HepG2 (cell line): ENCODE results near the gene SPNS1. TPM values are rescaled to one million over a fixed set of nuclear protein-coding genes. Genes with fewer than 3 reads are reported as not detected.

Experiments
- ATAC-seq: fragments of 200-7000 bp; cut with Tn5 transposase; 3 replicates; pipeline ENCODE4 v1.9.1; 2020; ENCODE audit warnings: mild to moderate bottlenecking, moderate library complexity
- BruUV-seq: library from RNA; stranded (reverse); fragments of 400-500 nt; replicated peaks from 2 replicates; lab custom pipeline; 2021; lab: Mats Ljungman, UMichigan
- CTCF ChIA-PET: fragments of 300-600 bp; formaldehyde crosslinking; extraction: SDS; loops from one replicate; lab custom pipeline; 2021; ENCODE audit warnings: low total read pairs, inconsistent platforms, low intra/inter-chr PET ratio; lab: Yijun Ruan, JAX
- POLR2A ChIA-PET: fragments of 350-600 bp; sonication (Branson Sonifier 250); formaldehyde crosslinking; loops from one replicate; lab custom pipeline; 2020; ENCODE audit warnings: antibody characterized with exemption, inconsistent platforms; lab: Yijun Ruan, JAX
- DNase-seq: peaks from one replicate; pipeline ENCODE4 v3.0.0-alpha.2; 2015; ENCODE audit warnings: low spot score
- FAIRE-seq: peaks from 3 replicates; lab custom pipeline; 2011; peaks lifted over from hg19 to GRCh38; lab: Jason Lieb, UNC
- H2AFZ ChIP-seq: one replicate; pipeline ENCODE4 v1.6.1; 2011; ENCODE audit warnings: low read length, inconsistent platforms
- H3K27ac ChIP-seq: fragments of 300-600 bp; 3 replicates; pipeline ENCODE4 v1.8.0; 2011; ENCODE audit warnings: mixed run types, mild to moderate bottlenecking, mixed read lengths, low read length, inconsistent platforms; ENCODE audit not compliant: insufficient read depth; ENCODE audit errors: extremely low read length
- H3K27me3 ChIP-seq, 2 experiments: fragments of 200-600 bp in 1 of 2; 2 replicates in 1 of 2; 3 replicates in 1 of 2; pipeline versions ENCODE4 v1.6.0 to v1.8.0; 2011; ENCODE audit warnings: low read length in 2 of 2, mild to moderate bottlenecking in 2 of 2, moderate library complexity in 2 of 2, inconsistent platforms in 1 of 2; ENCODE audit not compliant: insufficient read depth in 2 of 2, control insufficient read depth in 1 of 2
- H3K36me3 ChIP-seq, 2 experiments: fragments of 200-600 bp in 1 of 2; replicated peaks in 1 of 2; 2 replicates in 1 of 2; 3 replicates in 1 of 2; pipeline versions ENCODE4 v1.5.1 to v1.8.0; 2011; ENCODE audit warnings: low read length in 2 of 2, inconsistent platforms in 1 of 2; ENCODE audit not compliant: insufficient read depth in 2 of 2, control insufficient read depth in 1 of 2
- H3K4me1 ChIP-seq: 2 replicates; pipeline ENCODE4 v1.5.1; 2012; ENCODE audit warnings: low read length, inconsistent platforms; ENCODE audit not compliant: insufficient read depth
- H3K4me2 ChIP-seq: 2 replicates; pipeline ENCODE4 v1.6.0; 2011; ENCODE audit warnings: low read depth, low read length, inconsistent platforms
- H3K4me3 ChIP-seq, 3 experiments: fragments of 200-600 bp in 1 of 3; sonication (generic), shearing (Covaris generic) in 1 of 3; replicated peaks in 1 of 3; 2 replicates each; pipeline ENCODE4 v1.5.1; 2011 to 2016; ENCODE audit warnings: low read length in 3 of 3, inconsistent platforms in 2 of 3, low read depth in 2 of 3, mild to moderate bottlenecking in 2 of 3, control low read depth in 1 of 3, mixed read lengths in 1 of 3; ENCODE audit not compliant: insufficient read depth in 1 of 3
- H3K79me2 ChIP-seq: one replicate; pipeline ENCODE4 v1.6.1; 2011; ENCODE audit warnings: low read length, inconsistent platforms; ENCODE audit not compliant: insufficient read depth
- H3K9ac ChIP-seq: 2 replicates; pipeline ENCODE4 v1.6.0; 2011; ENCODE audit warnings: mild to moderate bottlenecking, low read depth, low read length, inconsistent platforms; ENCODE audit not compliant: insufficient read depth
- H3K9me3 ChIP-seq: 2 replicates; pipeline ENCODE4 v1.5.1; 2012; ENCODE audit warnings: mild to moderate bottlenecking, low read length
- H4K20me1 ChIP-seq: 2 replicates; pipeline ENCODE4 v1.6.0; 2011; ENCODE audit warnings: inconsistent platforms, mild to moderate bottlenecking, low read length, moderate library complexity; ENCODE audit not compliant: insufficient read depth
- ATF3 ChIP-seq: sonication (generic); formaldehyde crosslinking; IDR thresholded peaks from 2 replicates; pipeline ENCODE4 v1.4.0; 2020; ENCODE audit warnings: missing genetic modification reagents
- CREM ChIP-seq, 2 experiments: sonication (generic) in 1 of 2; formaldehyde crosslinking in 1 of 2; IDR thresholded peaks; 2 replicates each; pipeline versions ENCODE4 v1.4.0 to v1.6.1; 2016 to 2020; ENCODE audit warnings: antibody characterized with exemption in 1 of 2, mild to moderate bottlenecking in 1 of 2, missing genetic modification reagents in 1 of 2
- EP300 ChIP-seq, 3 experiments: sonication (generic) in 1 of 3; formaldehyde crosslinking in 1 of 3; IDR thresholded peaks; 2 replicates each; pipeline versions ENCODE4 v1.5.1 to v1.6.1; 2011 to 2020; ENCODE audit warnings: low read depth in 2 of 3, low read length in 2 of 3, borderline replicate concordance in 1 of 3, improper control_type of control experiment in 1 of 3, mild to moderate bottlenecking in 1 of 3, missing genetic modification reagents in 1 of 3, moderate library complexity in 1 of 3
- HDAC6 ChIP-seq: fragments of 200-600 bp; sonication (generic); IDR thresholded peaks from 2 replicates; pipeline ENCODE4 v1.7.0; 2017; ENCODE audit warnings: mild to moderate bottlenecking, antibody characterized with exemption, low read length, low read depth
- HHEX ChIP-seq: IDR thresholded peaks from 2 replicates; pipeline ENCODE4 v1.6.1; 2016; ENCODE audit warnings: control low read depth
- MEIS2 ChIP-seq: sonication (generic); formaldehyde crosslinking; IDR thresholded peaks from 2 replicates; pipeline ENCODE4 v1.9.0; 2021; ENCODE audit warnings: mild to moderate bottlenecking, missing genetic modification reagents
- PHF21A ChIP-seq: sonication (generic); formaldehyde crosslinking; IDR thresholded peaks from 2 replicates; pipeline ENCODE4 v1.5.0; 2020; ENCODE audit warnings: mild to moderate bottlenecking, missing genetic modification reagents
- RBM39 ChIP-seq: fragments of 200-400 bp; formaldehyde crosslinking; IDR thresholded peaks from one replicate; pipeline ENCODE4 v1.6.1; 2018; ENCODE audit warnings: antibody characterized with exemption, mild to moderate bottlenecking, low read depth, low read length; ENCODE audit not compliant: poor library complexity, severe bottlenecking
- SP1 ChIP-seq, 2 experiments: fragments of 450-650 bp in 1 of 2; sonication (generic) in 1 of 2; formaldehyde crosslinking in 1 of 2; IDR thresholded peaks; 2 replicates each; pipeline versions ENCODE4 v1.4.0 to v1.6.1; 2016 to 2020; ENCODE audit warnings: missing genetic modification reagents in 1 of 2
- ZEB1 ChIP-seq: IDR thresholded peaks from 2 replicates; pipeline ENCODE4 v1.6.1; 2012; ENCODE audit warnings: mild to moderate bottlenecking, low read depth, inconsistent platforms; ENCODE audit not compliant: insufficient replicate concordance
- ZMYM3 ChIP-seq: sonication (generic); formaldehyde crosslinking; IDR thresholded peaks from 2 replicates; pipeline ENCODE4 v1.5.1; 2020; ENCODE audit warnings: mild to moderate bottlenecking, missing genetic modification reagents
- ZNF512B ChIP-seq: sonication (generic); formaldehyde crosslinking; IDR thresholded peaks from 2 replicates; pipeline ENCODE4 v1.5.1; 2020; ENCODE audit warnings: missing genetic modification reagents, mild to moderate bottlenecking, borderline replicate concordance
- ZNF691 ChIP-seq: sonication (generic); formaldehyde crosslinking; IDR thresholded peaks from 2 replicates; pipeline ENCODE4 v1.4.0; 2020; ENCODE audit warnings: missing genetic modification reagents, low read depth, mild to moderate bottlenecking, borderline replicate concordance
- ZNF780A ChIP-seq: sonication (generic); formaldehyde crosslinking; IDR thresholded peaks from 2 replicates; pipeline ENCODE4 v1.8.0; 2022; ENCODE audit warnings: mild to moderate bottlenecking, missing genetic modification reagents, moderate library complexity
- ZNF781 ChIP-seq: sonication (generic); formaldehyde crosslinking; IDR thresholded peaks from 2 replicates; pipeline ENCODE4 v1.5.1; 2020; ENCODE audit warnings: borderline replicate concordance, mild to moderate bottlenecking, missing genetic modification reagents; ENCODE audit errors: not compliant biosample characterization
- WGBS: methylation state at CpG from one replicate; pipeline ENCODE4 v1.1.6; 2017; ENCODE audit warnings: low lambda C conversion rate; 5-methylcytosine and 5-hydroxymethylcytosine counted together
- in situ Hi-C: cut with HindIII; loops from 2 replicates; pipeline ENCODE4 v1.10.0; 2017; ENCODE audit warnings: low pct_unique_long_range_greater_than_20kb; ENCODE audit not compliant: extremely low pct_ligation_motif_present
- intact Hi-C: fragments of 100-400 bp; cut with micrococcal nuclease; formaldehyde crosslinking; loops from one replicate; pipeline ENCODE4 v1.10.0; 2022; ENCODE audit not compliant: unreplicated experiment
- polyA plus RNA-seq, 8 experiments: library from polyadenylated mRNA; depleted of rRNA in 3 of 8; stranded (reverse) in 7 of 8; unstranded in 1 of 8; fragments of >200 nt; fragmentation: Illumina TruSeq in 4 of 8; extraction: Trizol in 4 of 8; gene quantifications; 2 replicates each; pipeline versions ENCODE4 v1.2.1 to v1.2.3, GENCODE V29; 2011 to 2016; ENCODE audit warnings: low read depth in 4 of 8, missing spikeins in 1 of 8, mixed read lengths in 1 of 8; ENCODE audit not compliant: insufficient read depth in 1 of 8
- total RNA-seq, 5 experiments: library from RNA; depleted of rRNA; stranded (reverse); fragments of >200 nt; fragmentation: Illumina TruSeq; extraction: Trizol; gene quantifications; 2 replicates each; pipeline ENCODE4 v1.2.3, GENCODE V29; 2016; ENCODE audit warnings: low read depth in 1 of 5
- TF ChIP-seq, protein P1 (sequence below): sonication (generic); formaldehyde crosslinking; IDR thresholded peaks from 2 replicates; pipeline ENCODE4 v1.5.0; 2020; ENCODE audit warnings: missing genetic modification reagents, mild to moderate bottlenecking, borderline replicate concordance
- TF ChIP-seq, protein P2 (sequence below): sonication (generic); formaldehyde crosslinking; conservative IDR thresholded peaks from 2 replicates; pipeline ENCODE4 v1.4.0; 2020; ENCODE audit warnings: missing genetic modification reagents

Gene SPNS1
- total and polyA plus RNA-seq, 2 of the 13 experiments (the other 11 are each of a cell fraction or from before 2014, with no cell fraction given): 25.6 to 38.8 TPM

GRCh38 chr16:28936784-28937155 is 37.8 kb upstream of the SPNS1 start:
- CTCF ChIA-PET: interaction anchor here (1.7 kb wide), 1 partner anchor 9 kb away, joined by 7 read pairs; no protein-coding TSS in a partner anchor
- WGBS: 62% methylated on average over 26 of the region's 26 CpGs
- H3K9me3 ChIP-seq: no peaks in the 10 kb centered on the region
- H3K27ac ChIP-seq: no peak overlapping the region
- FAIRE-seq: no peak
- peaks cover 57% of the 10 kb centered on the region for H3K4me1 ChIP-seq
- no peaks in the 10 kb centered on the region for H3K36me3 ChIP-seq
- intact Hi-C loops: loop anchor here (2.0 to 5.0 kb wide), 2 partner anchors 14 to 114 kb away; partner anchors contain the start of gene ATXN2L
- peak overlapping the region; percentile 59 for H3K4me2 ChIP-seq
- POLR2A ChIA-PET: interaction anchor here (0.9 to 4.9 kb wide), 17 partner anchors 8 to 742 kb away, joined by 3 to 60 read pairs (median 6); partner anchors contain the start of genes ATXN2L, NFATC2IP, QPRT and RABEP2
- H2AFZ ChIP-seq: no peak overlapping the region
- no peaks in the 10 kb centered on the region for H4K20me1 ChIP-seq
- BruUV-seq: no TSS peak
- H3K9ac ChIP-seq: no peak overlapping the region
- peak overlapping the region in 1 of 3 experiments; percentile 69; a peak in 1 of 6 replicates for H3K4me3 ChIP-seq
- ATAC-seq: no peak; the same call in 1 of the 3 replicates
- no peak for DNase-seq
- in situ Hi-C loops: loop anchor here (5.0 kb wide), 1 partner anchor 69 kb away; no protein-coding TSS in a partner anchor
- H3K27me3 ChIP-seq: no peaks in the 10 kb centered on the region
- H3K79me2 ChIP-seq: no peaks in the 10 kb centered on the region
- no peak for TF ChIP-seq HDAC6
- TF ChIP-seq MEIS2 (CRISPR knock-in tag): no peak
- no peak for TF ChIP-seq SP1 (IDR thresholded peaks at IDR 0.05)
- TF ChIP-seq SP1 (CRISPR knock-in tag; IDR thresholded peaks at IDR 0.05): no peak
- TF ChIP-seq, protein P1, sequence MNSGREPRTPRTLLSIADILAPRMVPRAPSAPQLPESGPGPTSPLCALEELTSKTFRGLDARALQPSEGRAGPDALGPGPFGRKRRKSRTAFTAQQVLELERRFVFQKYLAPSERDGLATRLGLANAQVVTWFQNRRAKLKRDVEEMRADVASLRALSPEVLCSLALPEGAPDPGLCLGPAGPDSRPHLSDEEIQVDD: no peak
- no peak for TF ChIP-seq ATF3
- peak; percentile 45; the same call in 1 of the 2 replicates for TF ChIP-seq PHF21A
- no peak for TF ChIP-seq ZEB1
- 0 out of 2 replicates have a peak, but pooled peaks have one; percentile 38 for TF ChIP-seq ZNF691 (CRISPR knock-in tag)
- TF ChIP-seq, protein P2, sequence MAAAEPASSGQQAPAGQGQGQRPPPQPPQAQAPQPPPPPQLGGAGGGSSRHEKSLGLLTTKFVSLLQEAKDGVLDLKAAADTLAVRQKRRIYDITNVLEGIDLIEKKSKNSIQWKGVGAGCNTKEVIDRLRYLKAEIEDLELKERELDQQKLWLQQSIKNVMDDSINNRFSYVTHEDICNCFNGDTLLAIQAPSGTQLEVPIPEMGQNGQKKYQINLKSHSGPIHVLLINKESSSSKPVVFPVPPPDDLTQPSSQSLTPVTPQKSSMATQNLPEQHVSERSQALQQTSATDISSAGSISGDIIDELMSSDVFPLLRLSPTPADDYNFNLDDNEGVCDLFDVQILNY (CRISPR knock-in tag): no peak
- TF ChIP-seq ZNF512B (CRISPR knock-in tag): no peak; the same call in 1 of the 2 replicates
- TF ChIP-seq ZNF781 (CRISPR knock-in tag): no peak
- no peak for TF ChIP-seq HHEX (CRISPR knock-in tag)
- no peak for TF ChIP-seq CREM (IDR thresholded peaks at IDR 0.05)
- TF ChIP-seq CREM (CRISPR knock-in tag; IDR thresholded peaks at IDR 0.05): no peak
- TF ChIP-seq RBM39: no peak
- TF ChIP-seq ZMYM3 (CRISPR knock-in tag): no peak
- no peak for TF ChIP-seq ZNF780A (CRISPR knock-in tag)
- peak in 1 of 2 experiments; percentile 39; a peak in 1 of 4 replicates for TF ChIP-seq EP300 (IDR thresholded peaks at IDR 0.05; ENCODE audit: low read depth in 2 of 2, low read length in 2 of 2)
- TF ChIP-seq EP300 (CRISPR knock-in tag; IDR thresholded peaks at IDR 0.05; ENCODE audit: borderline replicate concordance): no peak
